HG03025 (cell line): Measurements from ENCODE around the gene MACROD2.
A peak's percentile ranks its signal among the peaks of the same experiment; 100 is the strongest.

ENCODE experiments used
- ATAC-seq: cut with Tn5 transposase; IDR thresholded peaks from one replicate; pipeline ENCODE4 v1.9.1; 2021; ENCODE audit warnings: mild to moderate bottlenecking, moderate library complexity; ENCODE audit not compliant: unreplicated experiment, low FRiP score

The MACROD2 gene

GRCh38 chr20:15200147-15200565 is 1204.8 kb downstream of the MACROD2 start:
- peak; percentile 68 for ATAC-seq

- no peak for ATAC-seq
These were observed 1206.3 kb downstream of the MACROD2 start for GRCh38 chr20:15201602-15202001.

GRCh38 chr20:15204234-15204633 is 1208.9 kb downstream of the MACROD2 start:
- ATAC-seq, result no peak

- ATAC-seq, result no peak
These were observed 1209.7 kb downstream of the MACROD2 start for GRCh38 chr20:15205028-15205427.

GRCh38 chr20:15205719-15206118 is 1210.4 kb downstream of the MACROD2 start:
- ATAC-seq, result no peak

- ATAC-seq, result no peak
These were observed 1214.2 kb downstream of the MACROD2 start for GRCh38 chr20:15209537-15209936.

GRCh38 chr20:15214051-15214450 is 1218.7 kb downstream of the MACROD2 start:
- ATAC-seq, result no peak

- no peak for ATAC-seq
These were observed 1224.8 kb downstream of the MACROD2 start for GRCh38 chr20:15220009-15220656.

- ATAC-seq, result no peak
These were observed 1225.7 kb downstream of the MACROD2 start for GRCh38 chr20:15220778-15221565.

- no peak for ATAC-seq
These were observed 1227.4 kb downstream of the MACROD2 start for GRCh38 chr20:15222502-15223330.

- ATAC-seq, result no peak
These were observed 1228.9 kb downstream of the MACROD2 start for GRCh38 chr20:15224199-15224598.

- no peak for ATAC-seq
These were observed 1231.8 kb downstream of the MACROD2 start for GRCh38 chr20:15227102-15227501.

- no peak for ATAC-seq
These were observed 1236.9 kb downstream of the MACROD2 start for GRCh38 chr20:15232243-15232642.

GRCh38 chr20:15235471-15236198 is 1240.3 kb downstream of the MACROD2 start:
- no peak for ATAC-seq

- peak; percentile 75 for ATAC-seq
These were observed 1241.5 kb downstream of the MACROD2 start for GRCh38 chr20:15236812-15237211.

GRCh38 chr20:15239542-15240206 is 1244.4 kb downstream of the MACROD2 start:
- ATAC-seq, result no peak

GRCh38 chr20:15240801-15241200 is 1245.5 kb downstream of the MACROD2 start:
- no peak for ATAC-seq

GRCh38 chr20:15241681-15242080 is 1246.4 kb downstream of the MACROD2 start:
- ATAC-seq, result no peak

- no peak for ATAC-seq
These were observed 1247.5 kb downstream of the MACROD2 start for GRCh38 chr20:15242773-15243172.

- no peak for ATAC-seq
These were observed 1250.6 kb downstream of the MACROD2 start for GRCh38 chr20:15245896-15246295.
